ENCODE measurements around the gene CCDC172.

DNA sequence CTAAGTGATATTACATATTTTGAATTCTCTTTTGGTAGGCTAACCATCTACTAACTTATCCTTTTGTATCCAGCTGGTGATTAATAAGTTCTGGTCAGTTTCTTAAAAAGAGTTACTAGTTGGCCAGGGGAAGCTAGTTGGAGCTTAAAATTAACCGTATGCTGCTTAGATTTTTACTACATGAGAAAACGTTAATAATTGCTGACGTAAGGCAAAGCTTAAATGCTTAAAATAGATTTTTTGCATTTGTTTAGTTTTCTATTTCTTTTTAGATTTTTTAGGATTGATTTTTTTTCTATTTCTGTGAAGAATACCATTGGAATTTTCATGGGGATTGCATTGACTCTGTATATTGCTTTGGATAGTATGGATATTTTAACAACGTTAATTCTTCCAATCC, 32.6 kb downstream of the CCDC172 start:
- TF ChIP-seq, protein P1, sequence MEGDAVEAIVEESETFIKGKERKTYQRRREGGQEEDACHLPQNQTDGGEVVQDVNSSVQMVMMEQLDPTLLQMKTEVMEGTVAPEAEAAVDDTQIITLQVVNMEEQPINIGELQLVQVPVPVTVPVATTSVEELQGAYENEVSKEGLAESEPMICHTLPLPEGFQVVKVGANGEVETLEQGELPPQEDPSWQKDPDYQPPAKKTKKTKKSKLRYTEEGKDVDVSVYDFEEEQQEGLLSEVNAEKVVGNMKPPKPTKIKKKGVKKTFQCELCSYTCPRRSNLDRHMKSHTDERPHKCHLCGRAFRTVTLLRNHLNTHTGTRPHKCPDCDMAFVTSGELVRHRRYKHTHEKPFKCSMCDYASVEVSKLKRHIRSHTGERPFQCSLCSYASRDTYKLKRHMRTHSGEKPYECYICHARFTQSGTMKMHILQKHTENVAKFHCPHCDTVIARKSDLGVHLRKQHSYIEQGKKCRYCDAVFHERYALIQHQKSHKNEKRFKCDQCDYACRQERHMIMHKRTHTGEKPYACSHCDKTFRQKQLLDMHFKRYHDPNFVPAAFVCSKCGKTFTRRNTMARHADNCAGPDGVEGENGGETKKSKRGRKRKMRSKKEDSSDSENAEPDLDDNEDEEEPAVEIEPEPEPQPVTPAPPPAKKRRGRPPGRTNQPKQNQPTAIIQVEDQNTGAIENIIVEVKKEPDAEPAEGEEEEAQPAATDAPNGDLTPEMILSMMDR (IDR thresholded peaks at IDR 0.05), result no peak
- TF ChIP-seq ZFX (IDR thresholded peaks at IDR 0.05; ENCODE audit: borderline replicate concordance), result no peak
